ENCODE results near the gene KCNH1. TPM values are rescaled to one million over a fixed set of nuclear protein-coding genes. Genes with fewer than 3 reads are reported as not detected.

The KCNH1 gene
- total RNA-seq, 1 donor, result 41.3 TPM

DNA sequence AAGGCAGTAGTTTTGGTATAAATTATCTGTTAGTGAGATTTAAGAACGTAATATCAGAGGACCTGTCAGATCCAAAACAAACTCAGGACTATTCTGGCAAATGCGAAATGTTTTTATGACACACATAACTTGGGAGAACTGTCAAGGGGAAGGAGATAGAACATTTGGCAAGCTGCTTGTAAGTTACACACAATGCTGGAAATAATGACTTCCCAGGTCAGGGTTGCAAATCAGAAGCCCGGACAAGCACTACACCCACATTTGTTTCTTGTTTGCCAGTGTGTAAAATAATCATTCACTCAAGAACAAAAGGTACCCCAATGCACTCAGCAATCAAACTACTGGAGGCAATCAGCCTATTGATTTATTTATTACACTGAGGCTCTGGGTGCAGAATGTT, 354.7 kb downstream of the KCNH1 start:
- TF ChIP-seq, protein P1, sequence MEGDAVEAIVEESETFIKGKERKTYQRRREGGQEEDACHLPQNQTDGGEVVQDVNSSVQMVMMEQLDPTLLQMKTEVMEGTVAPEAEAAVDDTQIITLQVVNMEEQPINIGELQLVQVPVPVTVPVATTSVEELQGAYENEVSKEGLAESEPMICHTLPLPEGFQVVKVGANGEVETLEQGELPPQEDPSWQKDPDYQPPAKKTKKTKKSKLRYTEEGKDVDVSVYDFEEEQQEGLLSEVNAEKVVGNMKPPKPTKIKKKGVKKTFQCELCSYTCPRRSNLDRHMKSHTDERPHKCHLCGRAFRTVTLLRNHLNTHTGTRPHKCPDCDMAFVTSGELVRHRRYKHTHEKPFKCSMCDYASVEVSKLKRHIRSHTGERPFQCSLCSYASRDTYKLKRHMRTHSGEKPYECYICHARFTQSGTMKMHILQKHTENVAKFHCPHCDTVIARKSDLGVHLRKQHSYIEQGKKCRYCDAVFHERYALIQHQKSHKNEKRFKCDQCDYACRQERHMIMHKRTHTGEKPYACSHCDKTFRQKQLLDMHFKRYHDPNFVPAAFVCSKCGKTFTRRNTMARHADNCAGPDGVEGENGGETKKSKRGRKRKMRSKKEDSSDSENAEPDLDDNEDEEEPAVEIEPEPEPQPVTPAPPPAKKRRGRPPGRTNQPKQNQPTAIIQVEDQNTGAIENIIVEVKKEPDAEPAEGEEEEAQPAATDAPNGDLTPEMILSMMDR (IDR thresholded peaks at IDR 0.05; ENCODE audit: extremely low read depth, low read depth, low read length), result no peak
- no peaks in the 10 kb centered on the region for H3K27me3 ChIP-seq (ENCODE audit: insufficient read depth, low read length)
- H3K9me3 ChIP-seq (ENCODE audit: low read depth, low read length), result no peaks in the 10 kb centered on the region
- no peaks in the 10 kb centered on the region for H4K20me1 ChIP-seq (ENCODE audit: insufficient read depth, low read length)
- H3K4me3 ChIP-seq (ENCODE audit: insufficient read depth, low read length), result no peak overlapping the region
- H2AFZ ChIP-seq (ENCODE audit: low read length), result no peak overlapping the region
- no peaks in the 10 kb centered on the region for H3K4me1 ChIP-seq (ENCODE audit: insufficient read depth, low read length)
- no peaks in the 10 kb centered on the region for H3K36me3 ChIP-seq (ENCODE audit: insufficient read depth, low read length)
- no peak overlapping the region for H3K4me2 ChIP-seq (ENCODE audit: insufficient read depth, low read length)
- H3K79me2 ChIP-seq (ENCODE audit: insufficient read depth, low read length), result no peaks in the 10 kb centered on the region
- DNase-seq (ENCODE audit: insufficient read length, low spot score, missing footprints), result no peak
- no peak overlapping the region for H3K27ac ChIP-seq (ENCODE audit: low read depth, low read length)

DNA sequence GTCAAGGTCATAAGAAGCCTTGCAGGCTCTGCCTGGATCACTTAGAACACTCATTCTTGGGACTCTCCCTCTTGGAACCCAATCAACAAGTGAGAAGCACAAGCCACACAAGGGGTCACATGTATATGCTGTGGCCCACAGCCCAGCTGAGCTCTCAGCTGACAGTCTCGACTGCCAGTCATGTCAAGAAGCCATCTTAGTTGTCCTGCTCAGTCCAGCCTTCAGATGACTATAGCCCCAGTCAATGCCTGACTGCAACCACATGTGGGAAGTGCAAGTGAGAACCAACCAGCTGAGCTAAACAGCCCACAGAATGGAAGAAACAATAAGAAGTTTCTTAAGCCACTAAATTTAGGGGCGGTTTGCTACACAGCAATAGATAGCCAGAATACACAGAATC, 356.0 kb downstream of the KCNH1 start:
- Histone ChIP-seq H3K4me2 (ENCODE audit: insufficient read depth, low read length) (no peak overlapping the region), H3K79me2 (ENCODE audit: insufficient read depth, low read length) (no peaks in the 10 kb centered on the region), H3K36me3 (ENCODE audit: insufficient read depth, low read length) (no peaks in the 10 kb centered on the region), H4K20me1 (ENCODE audit: insufficient read depth, low read length) (no peaks in the 10 kb centered on the region), H3K9me3 (ENCODE audit: low read depth, low read length) (no peaks in the 10 kb centered on the region), H3K4me1 (ENCODE audit: insufficient read depth, low read length) (no peaks in the 10 kb centered on the region), H3K27ac (ENCODE audit: low read depth, low read length) (no peak overlapping the region), H3K4me3 (ENCODE audit: insufficient read depth, low read length) (no peak overlapping the region), H2AFZ (ENCODE audit: low read length) (no peak overlapping the region), H3K27me3 (ENCODE audit: insufficient read depth, low read length) (no peaks in the 10 kb centered on the region)
- DNase-seq (ENCODE audit: insufficient read length, low spot score, missing footprints), result no peak
- TF ChIP-seq, protein P1 (IDR thresholded peaks at IDR 0.05; ENCODE audit: extremely low read depth, low read depth, low read length), result no peak

DNA sequence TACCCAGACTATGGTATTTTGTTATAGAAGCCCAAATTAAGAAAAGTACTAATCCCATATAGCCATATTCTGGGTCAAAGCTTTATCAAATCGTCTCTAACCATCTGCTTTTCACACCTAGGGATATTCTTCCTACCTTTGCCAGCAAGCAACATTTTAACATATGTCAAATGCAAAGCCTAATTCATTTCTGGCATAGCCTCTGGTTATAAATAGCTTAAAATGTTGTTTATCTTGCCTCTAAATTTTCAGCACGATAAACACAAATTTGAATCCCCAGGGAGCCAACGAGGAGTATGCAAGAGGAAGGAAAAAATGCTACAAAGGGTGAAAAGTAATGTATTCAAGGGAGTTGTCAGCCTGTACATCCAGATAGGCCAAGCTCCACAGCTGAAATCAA, 357.2 kb downstream of the KCNH1 start:
- H3K27me3 ChIP-seq (ENCODE audit: insufficient read depth, low read length), result no peaks in the 10 kb centered on the region
- no peaks in the 10 kb centered on the region for H3K9me3 ChIP-seq (ENCODE audit: low read depth, low read length)
- no peak overlapping the region for H2AFZ ChIP-seq (ENCODE audit: low read length)
- H3K4me2 ChIP-seq (ENCODE audit: insufficient read depth, low read length), result no peak overlapping the region
- no peaks in the 10 kb centered on the region for H4K20me1 ChIP-seq (ENCODE audit: insufficient read depth, low read length)
- DNase-seq (ENCODE audit: insufficient read length, low spot score, missing footprints), result no peak
- no peaks in the 10 kb centered on the region for H3K4me1 ChIP-seq (ENCODE audit: insufficient read depth, low read length)
- no peaks in the 10 kb centered on the region for H3K79me2 ChIP-seq (ENCODE audit: insufficient read depth, low read length)
- H3K27ac ChIP-seq (ENCODE audit: low read depth, low read length), result no peak overlapping the region
- no peak overlapping the region for H3K4me3 ChIP-seq (ENCODE audit: insufficient read depth, low read length)
- TF ChIP-seq, protein P1 (IDR thresholded peaks at IDR 0.05; ENCODE audit: extremely low read depth, low read depth, low read length), result no peak
- no peaks in the 10 kb centered on the region for H3K36me3 ChIP-seq (ENCODE audit: insufficient read depth, low read length)

DNA sequence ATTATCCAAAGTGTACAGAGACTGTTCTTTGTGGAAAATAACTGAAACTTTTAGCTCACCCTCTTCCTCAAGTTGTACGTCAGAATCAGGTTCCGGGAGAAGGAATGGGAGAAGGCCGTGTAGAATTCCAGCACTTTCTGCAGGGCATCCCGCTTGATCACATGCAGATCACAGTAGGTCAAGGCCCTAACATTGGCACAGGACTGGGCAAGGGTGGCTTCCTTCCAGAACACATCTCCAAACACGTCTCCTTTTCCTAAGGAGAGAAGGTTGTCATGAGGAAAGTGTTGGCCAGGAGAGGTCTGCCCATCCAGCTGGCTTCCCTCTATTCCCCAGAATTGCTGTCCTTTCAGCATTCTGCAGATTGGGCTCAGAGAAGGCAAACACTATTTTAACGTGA, 358.7 kb downstream of the KCNH1 start:
- DNase-seq (ENCODE audit: insufficient read length, low spot score, missing footprints), result no peak
- Histone ChIP-seq H3K4me3 (ENCODE audit: insufficient read depth, low read length) (no peak overlapping the region), H3K36me3 (ENCODE audit: insufficient read depth, low read length) (no peaks in the 10 kb centered on the region), H3K79me2 (ENCODE audit: insufficient read depth, low read length) (no peaks in the 10 kb centered on the region), H3K27me3 (ENCODE audit: insufficient read depth, low read length) (no peaks in the 10 kb centered on the region), H4K20me1 (ENCODE audit: insufficient read depth, low read length) (no peaks in the 10 kb centered on the region), H3K4me2 (ENCODE audit: insufficient read depth, low read length) (no peak overlapping the region), H2AFZ (ENCODE audit: low read length) (no peak overlapping the region), H3K4me1 (ENCODE audit: insufficient read depth, low read length) (no peaks in the 10 kb centered on the region), H3K9me3 (ENCODE audit: low read depth, low read length) (no peaks in the 10 kb centered on the region), H3K27ac (ENCODE audit: low read depth, low read length) (no peak overlapping the region)
- TF ChIP-seq, protein P1 (IDR thresholded peaks at IDR 0.05; ENCODE audit: extremely low read depth, low read depth, low read length), result no peak
